ENCODE measurements around the gene CACNA1S.

The CACNA1S gene

DNA sequence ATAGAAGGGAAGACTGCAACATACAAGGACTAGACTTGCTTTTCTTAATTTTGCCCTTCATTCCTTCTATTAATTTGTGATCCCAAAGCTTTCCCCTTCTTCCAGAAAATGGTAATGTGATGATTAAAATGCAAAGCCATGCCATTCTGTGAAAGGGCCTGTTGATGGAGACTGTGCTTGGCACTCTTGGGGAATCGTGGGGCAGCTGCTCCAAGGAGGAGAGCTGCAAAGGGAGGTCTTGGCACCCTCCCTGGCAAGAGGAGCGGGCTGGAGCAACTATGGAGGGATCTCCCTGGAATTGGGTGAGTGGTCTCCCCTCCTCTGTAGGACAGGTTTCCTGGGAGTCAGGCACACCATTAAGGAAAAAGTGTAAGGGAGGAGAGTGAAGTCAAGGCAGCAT lies 16.6 kb downstream of the CACNA1S start:
- H3K4me3 ChIP-seq (ENCODE audit: low read depth, low read length), result no peak overlapping the region
- no peak for DNase-seq (ENCODE audit: low read depth)
- TF ChIP-seq, protein P1, sequence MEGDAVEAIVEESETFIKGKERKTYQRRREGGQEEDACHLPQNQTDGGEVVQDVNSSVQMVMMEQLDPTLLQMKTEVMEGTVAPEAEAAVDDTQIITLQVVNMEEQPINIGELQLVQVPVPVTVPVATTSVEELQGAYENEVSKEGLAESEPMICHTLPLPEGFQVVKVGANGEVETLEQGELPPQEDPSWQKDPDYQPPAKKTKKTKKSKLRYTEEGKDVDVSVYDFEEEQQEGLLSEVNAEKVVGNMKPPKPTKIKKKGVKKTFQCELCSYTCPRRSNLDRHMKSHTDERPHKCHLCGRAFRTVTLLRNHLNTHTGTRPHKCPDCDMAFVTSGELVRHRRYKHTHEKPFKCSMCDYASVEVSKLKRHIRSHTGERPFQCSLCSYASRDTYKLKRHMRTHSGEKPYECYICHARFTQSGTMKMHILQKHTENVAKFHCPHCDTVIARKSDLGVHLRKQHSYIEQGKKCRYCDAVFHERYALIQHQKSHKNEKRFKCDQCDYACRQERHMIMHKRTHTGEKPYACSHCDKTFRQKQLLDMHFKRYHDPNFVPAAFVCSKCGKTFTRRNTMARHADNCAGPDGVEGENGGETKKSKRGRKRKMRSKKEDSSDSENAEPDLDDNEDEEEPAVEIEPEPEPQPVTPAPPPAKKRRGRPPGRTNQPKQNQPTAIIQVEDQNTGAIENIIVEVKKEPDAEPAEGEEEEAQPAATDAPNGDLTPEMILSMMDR (IDR thresholded peaks at IDR 0.05; ENCODE audit: low read depth, low read length, missing control alignments), result no peak

DNA sequence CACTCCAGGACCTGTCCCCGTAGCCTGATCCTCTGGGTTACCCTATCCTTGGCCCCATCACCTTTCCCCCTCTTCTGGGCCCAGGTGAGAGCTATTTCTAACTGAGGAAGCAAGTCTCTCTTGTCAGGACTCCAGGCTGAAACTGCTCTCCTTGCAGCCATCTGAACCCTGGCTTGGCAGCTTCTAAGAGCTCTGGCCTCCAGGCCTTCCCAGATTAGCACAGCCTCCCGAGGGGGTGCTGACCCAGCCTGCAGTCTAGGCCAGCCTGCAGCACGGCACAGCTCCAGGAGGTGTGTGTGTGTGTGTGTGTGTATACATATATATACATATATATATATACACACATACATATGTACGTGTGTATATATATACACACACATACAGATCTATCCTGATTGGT lies 17.4 kb downstream of the CACNA1S start:
- TF ChIP-seq, protein P1 (IDR thresholded peaks at IDR 0.05; ENCODE audit: low read depth, low read length, missing control alignments), result no peak
- no peak for DNase-seq (ENCODE audit: low read depth)
- H3K4me3 ChIP-seq (ENCODE audit: low read depth, low read length), result no peak overlapping the region

DNA sequence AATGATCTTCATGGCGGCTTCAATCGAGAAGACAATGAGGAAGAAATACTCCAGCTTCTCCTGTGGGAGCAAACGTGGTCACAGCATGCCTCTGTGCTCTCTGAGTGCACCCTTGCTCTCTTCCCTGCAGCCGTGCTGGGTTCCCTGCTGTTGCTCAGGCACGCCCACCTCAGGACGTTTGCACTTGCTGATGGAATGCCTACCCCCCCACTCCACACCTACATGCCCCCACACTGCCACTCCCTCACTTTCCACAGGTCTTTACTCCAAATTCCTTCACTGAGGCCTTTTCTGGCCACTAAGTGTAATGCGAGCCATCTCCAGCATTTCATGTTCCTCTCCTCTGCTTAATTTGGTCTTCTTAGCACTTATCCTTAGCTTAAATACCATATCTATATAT lies 18.3 kb downstream of the CACNA1S start:
- TF ChIP-seq, protein P1 (IDR thresholded peaks at IDR 0.05; ENCODE audit: low read depth, low read length, missing control alignments), result no peak
- DNase-seq (ENCODE audit: low read depth), result no peak
- H3K4me3 ChIP-seq (ENCODE audit: low read depth, low read length), result no peak overlapping the region

DNA sequence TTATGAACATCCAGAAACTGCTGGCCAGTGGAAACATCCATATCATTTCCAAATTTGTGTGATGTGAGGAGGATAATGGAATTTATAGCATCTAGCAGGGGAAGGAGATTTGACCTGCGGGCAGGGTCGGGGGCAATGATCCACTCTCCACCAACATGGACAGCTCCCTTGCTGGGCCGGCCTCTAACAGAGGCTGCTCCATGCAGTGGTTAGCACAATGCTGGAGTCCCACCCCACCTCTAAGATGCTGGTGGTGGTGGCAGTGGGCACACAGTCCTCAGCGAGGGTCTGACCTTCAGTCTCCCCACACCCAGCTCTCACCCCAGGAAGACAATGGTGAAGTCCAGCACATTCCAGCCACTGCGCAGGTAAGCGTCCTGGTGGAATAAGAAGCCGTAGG lies 18.7 kb downstream of the CACNA1S start:
- TF ChIP-seq, protein P1 (IDR thresholded peaks at IDR 0.05; ENCODE audit: low read depth, low read length, missing control alignments), result no peak
- H3K4me3 ChIP-seq (ENCODE audit: low read depth, low read length), result no peak overlapping the region
- no peak for DNase-seq (ENCODE audit: low read depth)

DNA sequence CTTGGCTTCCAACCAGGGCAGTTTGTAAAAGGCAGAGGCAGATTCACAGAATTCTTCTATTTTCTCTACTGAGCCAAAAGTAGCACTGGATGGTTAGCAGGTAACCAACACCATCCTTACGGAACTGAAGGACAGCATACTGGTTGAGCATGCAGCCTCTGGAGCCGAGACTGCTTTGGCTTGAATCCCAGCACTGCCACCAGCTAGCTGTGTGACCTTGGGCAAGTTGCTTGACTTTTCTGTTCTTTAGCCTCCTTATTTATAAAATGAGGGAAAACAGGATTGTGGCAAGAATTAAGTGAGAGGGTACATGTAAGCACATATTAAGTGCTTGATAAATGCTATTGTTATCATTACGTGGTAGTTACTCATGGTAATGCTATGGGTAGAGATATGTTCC lies 19.5 kb downstream of the CACNA1S start:
- DNase-seq (ENCODE audit: low read depth), result no peak
- TF ChIP-seq, protein P1 (IDR thresholded peaks at IDR 0.05; ENCODE audit: low read depth, low read length, missing control alignments), result no peak
- no peak overlapping the region for H3K4me3 ChIP-seq (ENCODE audit: low read depth, low read length)

DNA sequence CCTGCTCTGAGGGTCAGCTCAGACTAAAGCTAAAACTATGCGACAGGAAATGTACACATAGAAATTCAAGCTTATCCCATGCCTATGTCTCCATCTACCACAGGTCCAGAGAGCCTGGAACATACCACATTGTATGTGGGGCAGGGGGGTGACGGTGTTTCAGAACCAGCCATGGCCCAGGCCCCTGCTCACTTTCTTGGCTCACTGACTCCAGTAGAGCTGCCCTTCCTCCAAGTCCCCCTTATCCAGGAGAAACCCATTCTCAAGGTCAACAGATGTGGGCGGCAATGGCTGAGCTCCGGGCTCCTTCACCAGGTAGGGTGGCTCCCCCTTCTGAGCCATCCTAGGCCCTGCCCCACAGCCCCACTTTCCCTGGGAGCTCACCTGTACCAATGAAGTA lies 21.0 kb downstream of the CACNA1S start:
- no peak overlapping the region for H3K4me3 ChIP-seq (ENCODE audit: low read depth, low read length)
- DNase-seq (ENCODE audit: low read depth), result no peak
- TF ChIP-seq, protein P1 (IDR thresholded peaks at IDR 0.05; ENCODE audit: low read depth, low read length, missing control alignments), result no peak

DNA sequence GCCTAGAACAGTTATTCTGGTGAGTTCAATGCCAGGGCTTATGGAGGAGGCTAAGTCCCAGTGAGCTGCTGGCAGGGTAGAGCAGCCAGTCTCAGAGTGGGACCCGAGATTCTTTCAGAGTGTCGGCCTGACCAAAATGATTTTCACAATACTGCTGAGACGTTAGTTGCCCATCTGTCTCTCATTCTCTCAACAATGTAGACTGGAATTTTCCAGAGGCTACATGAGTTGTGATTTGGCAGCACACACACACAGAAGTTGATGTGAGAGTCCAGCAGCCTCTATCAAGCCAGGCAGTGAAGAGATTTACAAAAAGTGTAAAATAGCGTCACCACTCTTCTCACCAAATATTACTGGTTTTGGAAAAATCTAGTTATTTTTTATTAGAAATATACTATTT lies 21.7 kb downstream of the CACNA1S start:
- TF ChIP-seq, protein P1 (IDR thresholded peaks at IDR 0.05; ENCODE audit: low read depth, low read length, missing control alignments), result no peak
- no peak overlapping the region for H3K4me3 ChIP-seq (ENCODE audit: low read depth, low read length)
- DNase-seq (ENCODE audit: low read depth), result no peak

All from GM12864 (cell line).